Endodermal cell (in vitro differentiated cells): ENCODE data around the gene YPEL1. TPM values are rescaled to one million over a fixed set of nuclear protein-coding genes. Genes with fewer than 3 reads are reported as not detected.
A peak's percentile ranks its signal among the peaks of the same experiment; 100 is the strongest.

Experiments used
- DNase-seq: peaks from one replicate; pipeline ENCODE4 v3.0.0-alpha.2; 2017
- H3K27ac ChIP-seq: 2 replicates; pipeline ENCODE4 v1.5.1; 2013; ENCODE audit warnings: mild to moderate bottlenecking, low read depth, low read length, moderate library complexity
- H3K27me3 ChIP-seq: 2 replicates; pipeline ENCODE4 v1.6.1; 2013; ENCODE audit warnings: mild to moderate bottlenecking, low read length, moderate library complexity; ENCODE audit not compliant: insufficient read depth, control insufficient read depth, poor library complexity, severe bottlenecking
- H3K36me3 ChIP-seq: 2 replicates; pipeline ENCODE4 v1.7.0; 2013; ENCODE audit warnings: mild to moderate bottlenecking, low read length, moderate library complexity; ENCODE audit not compliant: control insufficient read depth, insufficient read depth
- H3K4me1 ChIP-seq: one replicate; pipeline ENCODE4 v1.7.0; 2013; ENCODE audit warnings: low read length; ENCODE audit not compliant: control insufficient read depth, insufficient read depth
- H3K4me3 ChIP-seq: 2 replicates; pipeline ENCODE4 v1.5.1; 2013; ENCODE audit warnings: mild to moderate bottlenecking, low read length, moderate library complexity
- H3K9ac ChIP-seq: 2 replicates; pipeline ENCODE4 v1.6.1; 2013; ENCODE audit warnings: mild to moderate bottlenecking, low read length, moderate library complexity; ENCODE audit not compliant: poor library complexity, severe bottlenecking; ENCODE audit errors: extremely low read depth
- H3K9me3 ChIP-seq: 2 replicates; pipeline ENCODE4 v1.6.1; 2013; ENCODE audit warnings: mild to moderate bottlenecking, low read length, moderate library complexity; ENCODE audit not compliant: control insufficient read depth
- H3K27ac Mint-ChIP-seq: 2 replicates; pipeline ENCODE4 v1.8.0; 2020; ENCODE audit warnings: mixed read lengths
- H3K27me3 Mint-ChIP-seq: 2 replicates; pipeline ENCODE4 v1.8.0; 2021; ENCODE audit warnings: mild to moderate bottlenecking, mixed read lengths; ENCODE audit not compliant: insufficient read depth
- H3K36me3 Mint-ChIP-seq: 2 replicates; pipeline ENCODE4 v1.8.0; 2020; ENCODE audit warnings: low read depth, mixed read lengths
- H3K4me1 Mint-ChIP-seq: 2 replicates; pipeline ENCODE4 v1.8.0; 2020; ENCODE audit warnings: mixed read lengths
- H3K4me3 Mint-ChIP-seq: 2 replicates; pipeline ENCODE4 v1.8.0; 2020; ENCODE audit warnings: mild to moderate bottlenecking, moderate library complexity, mixed read lengths
- H3K9me3 Mint-ChIP-seq: 2 replicates; pipeline ENCODE4 v1.8.0; 2020; ENCODE audit warnings: mild to moderate bottlenecking, mixed read lengths
- WGBS, 2 experiments: methylation state at CpG; one replicate each; pipeline versions ENCODE4 v1.1.5 to v1.1.7; 2013; ENCODE audit warnings: missing lambda C conversion rate in 2 of 2, mixed read lengths in 1 of 2; ENCODE audit not compliant: insufficient coverage in 1 of 2, insufficient read length in 1 of 2; 5-methylcytosine and 5-hydroxymethylcytosine counted together
- total RNA-seq, 2 donors: library from RNA; stranded (reverse); fragmentation: NEBNext Ultra II Directional in 1 of 2; extraction: Animal tissue kit (Norgen Biotek cat#: 25700) in 1 of 2; gene quantifications; 2 replicates in 1 of 2; 3 replicates in 1 of 2; pipeline ENCODE4 v1.2.1, GENCODE V29; 2021
- TF ChIP-seq, protein P1 (sequence below): fragments of 200-600 bp; sonication (generic); conservative IDR thresholded peaks from 2 replicates; pipeline ENCODE4 v1.5.0; 2021; ENCODE audit warnings: antibody characterized with exemption, mild to moderate bottlenecking

Gene YPEL1
- total RNA-seq, 2 donors from 2014 or later: 13.4 to 23.4 TPM

DNA sequence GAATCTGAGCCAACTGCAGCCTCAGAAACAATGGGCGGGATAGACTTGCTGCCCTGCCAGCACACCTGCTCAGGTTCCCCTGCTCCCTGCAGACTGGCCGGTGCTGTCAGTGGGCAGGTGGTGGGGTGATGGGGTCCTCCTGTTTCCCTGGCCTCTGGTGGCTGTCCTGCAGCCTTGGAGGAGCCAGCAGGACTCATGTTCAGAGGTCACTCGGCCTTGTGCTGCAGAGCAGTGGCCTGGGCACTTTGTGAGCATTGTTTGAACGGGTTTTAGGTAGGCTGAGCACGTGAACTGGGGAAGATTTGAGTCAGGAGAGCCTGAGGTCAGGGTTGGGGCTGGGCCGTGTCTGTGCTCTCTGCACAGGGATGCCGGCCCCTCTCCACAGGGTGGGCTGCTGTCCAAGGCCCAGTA, 52.2 kb downstream of the YPEL1 start:
- no peak overlapping the region for H3K4me3 ChIP-seq
- H3K27ac ChIP-seq: no peak overlapping the region
- H3K9ac ChIP-seq: no peak overlapping the region
- H3K4me1 ChIP-seq: no peaks in the 10 kb centered on the region
- H3K27ac Mint-ChIP-seq: peak overlapping the region; percentile 39
- H3K9me3 ChIP-seq: no peaks in the 10 kb centered on the region
- peaks cover 3% of the 10 kb centered on the region for H3K9me3 Mint-ChIP-seq
- no peak for DNase-seq
- TF ChIP-seq, protein P1, sequence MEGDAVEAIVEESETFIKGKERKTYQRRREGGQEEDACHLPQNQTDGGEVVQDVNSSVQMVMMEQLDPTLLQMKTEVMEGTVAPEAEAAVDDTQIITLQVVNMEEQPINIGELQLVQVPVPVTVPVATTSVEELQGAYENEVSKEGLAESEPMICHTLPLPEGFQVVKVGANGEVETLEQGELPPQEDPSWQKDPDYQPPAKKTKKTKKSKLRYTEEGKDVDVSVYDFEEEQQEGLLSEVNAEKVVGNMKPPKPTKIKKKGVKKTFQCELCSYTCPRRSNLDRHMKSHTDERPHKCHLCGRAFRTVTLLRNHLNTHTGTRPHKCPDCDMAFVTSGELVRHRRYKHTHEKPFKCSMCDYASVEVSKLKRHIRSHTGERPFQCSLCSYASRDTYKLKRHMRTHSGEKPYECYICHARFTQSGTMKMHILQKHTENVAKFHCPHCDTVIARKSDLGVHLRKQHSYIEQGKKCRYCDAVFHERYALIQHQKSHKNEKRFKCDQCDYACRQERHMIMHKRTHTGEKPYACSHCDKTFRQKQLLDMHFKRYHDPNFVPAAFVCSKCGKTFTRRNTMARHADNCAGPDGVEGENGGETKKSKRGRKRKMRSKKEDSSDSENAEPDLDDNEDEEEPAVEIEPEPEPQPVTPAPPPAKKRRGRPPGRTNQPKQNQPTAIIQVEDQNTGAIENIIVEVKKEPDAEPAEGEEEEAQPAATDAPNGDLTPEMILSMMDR: no peak
- no peaks in the 10 kb centered on the region for H3K4me1 Mint-ChIP-seq
- peaks cover 34% of the 10 kb centered on the region for H3K36me3 Mint-ChIP-seq
- no peaks in the 10 kb centered on the region for H3K27me3 Mint-ChIP-seq
- H3K36me3 ChIP-seq: peaks cover 16% of the 10 kb centered on the region
- no peak overlapping the region for H3K4me3 Mint-ChIP-seq
- no peaks in the 10 kb centered on the region for H3K27me3 ChIP-seq
- WGBS, 2 experiments: 88 to 90% methylated on average over 5 to 7 of the region's 7 CpGs

DNA sequence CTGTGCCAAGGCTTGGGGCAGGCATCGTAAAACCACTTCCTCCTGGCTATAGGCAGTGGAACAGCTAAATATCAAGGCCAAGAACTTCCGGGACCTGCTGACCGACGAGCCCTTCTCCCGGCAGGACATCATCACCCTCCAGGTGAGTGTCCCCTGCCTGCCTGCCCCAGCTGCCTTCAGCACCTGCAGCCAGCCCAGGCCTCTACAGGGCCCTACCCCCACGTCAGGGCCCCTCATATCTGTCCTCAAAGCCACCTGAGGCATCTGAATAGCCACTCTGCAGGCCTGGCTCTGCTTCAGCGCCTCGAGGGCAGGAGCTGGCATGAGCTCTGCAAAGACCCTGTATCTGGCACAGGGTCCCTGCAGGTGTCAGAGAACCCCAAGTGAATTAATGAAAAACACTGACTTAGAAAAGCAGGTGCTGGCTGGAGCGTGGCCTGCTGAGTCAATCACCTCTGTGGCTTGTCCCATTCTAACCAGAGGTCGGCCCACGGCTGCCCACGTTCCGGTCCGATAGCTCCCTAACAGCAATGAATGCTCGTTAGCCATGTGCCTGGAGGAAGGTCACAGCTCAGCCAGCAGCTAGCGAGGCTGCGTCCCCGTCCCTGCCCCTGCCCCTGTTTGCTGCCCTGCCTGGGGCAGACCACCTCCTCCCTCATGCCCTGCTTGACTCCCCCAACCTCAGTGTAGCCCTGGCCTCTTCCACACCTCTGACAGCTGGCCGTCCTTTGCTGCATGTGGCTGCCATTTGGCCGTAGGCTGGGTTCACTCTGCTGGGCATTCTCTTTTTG, 53.0 kb downstream of the YPEL1 start:
- Histone ChIP-seq H3K9ac (no peak overlapping the region), H3K4me1 (no peaks in the 10 kb centered on the region), H3K27me3 (no peaks in the 10 kb centered on the region), H3K9me3 (no peaks in the 10 kb centered on the region), H3K4me3 (no peak overlapping the region), H3K36me3 (peaks cover 16% of the 10 kb centered on the region), H3K27ac (no peak overlapping the region)
- no peak overlapping the region for H3K27ac Mint-ChIP-seq
- no peak overlapping the region for H3K4me3 Mint-ChIP-seq
- H3K4me1 Mint-ChIP-seq: no peaks in the 10 kb centered on the region
- H3K9me3 Mint-ChIP-seq: peaks cover 10% of the 10 kb centered on the region
- peak; percentile 30 for DNase-seq
- WGBS, 2 experiments: 92 to 94% methylated on average over 9 to 20 of the region's 20 CpGs
- peaks cover 40% of the 10 kb centered on the region for H3K36me3 Mint-ChIP-seq
- no peaks in the 10 kb centered on the region for H3K27me3 Mint-ChIP-seq
- TF ChIP-seq, protein P1: no peak

DNA sequence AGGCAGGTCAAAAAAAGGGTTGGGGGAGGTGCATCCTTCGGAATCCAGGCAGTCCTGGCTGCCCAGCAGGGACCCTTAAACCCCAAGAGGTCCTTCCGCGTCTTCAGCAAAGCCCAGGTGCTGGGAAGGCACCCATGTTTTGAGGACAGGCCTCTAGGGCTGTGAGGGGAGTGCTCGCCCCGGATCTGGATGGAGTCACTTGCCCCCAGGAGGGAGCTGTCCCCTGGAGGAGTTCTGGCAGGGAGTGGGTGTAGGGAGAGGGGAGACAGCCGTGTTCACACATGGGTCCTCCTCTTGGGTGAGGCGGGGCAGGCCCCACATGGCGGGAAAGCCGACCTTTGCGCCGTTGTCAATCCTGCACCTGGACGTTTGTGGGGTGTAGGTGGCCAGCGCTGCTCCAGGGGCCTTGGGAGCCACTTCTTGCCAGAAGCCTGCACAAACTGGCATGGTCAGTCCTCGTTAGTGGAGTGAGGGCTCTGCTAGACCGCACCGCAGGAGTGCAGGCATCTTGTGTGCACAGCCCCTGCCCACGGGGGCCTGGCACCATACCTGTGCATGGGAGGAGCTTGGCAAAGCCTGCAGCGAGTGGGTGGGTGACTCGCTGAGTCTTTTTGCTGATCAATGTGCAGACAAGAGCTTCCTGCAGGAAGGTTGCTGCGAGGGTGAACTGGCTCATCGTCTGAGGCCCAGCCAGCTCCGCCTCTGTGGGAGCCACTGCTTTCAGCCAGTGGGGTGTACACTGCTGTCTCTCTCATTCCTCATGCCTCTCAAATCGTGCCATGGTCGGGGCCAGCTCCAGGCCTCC, 53.8 kb downstream of the YPEL1 start:
- Mint-ChIP-seq H3K9me3 (peaks cover 17% of the 10 kb centered on the region), H3K4me1 (no peaks in the 10 kb centered on the region), H3K27me3 (no peaks in the 10 kb centered on the region), H3K36me3 (peaks cover 46% of the 10 kb centered on the region), H3K27ac (no peak overlapping the region), H3K4me3 (no peak overlapping the region)
- peaks cover 16% of the 10 kb centered on the region for H3K36me3 ChIP-seq
- peak; percentile 32 for DNase-seq
- no peak overlapping the region for H3K27ac ChIP-seq
- no peak overlapping the region for H3K9ac ChIP-seq
- H3K9me3 ChIP-seq: no peaks in the 10 kb centered on the region
- H3K4me3 ChIP-seq: no peak overlapping the region
- no peaks in the 10 kb centered on the region for H3K4me1 ChIP-seq
- WGBS, 2 experiments: 94 to 96% methylated on average over 17 to 24 of the region's 24 CpGs
- TF ChIP-seq, protein P1: no peak
- H3K27me3 ChIP-seq: no peaks in the 10 kb centered on the region
